NCI-H1694 treated with DMSO at 0.1 percent for 48 hours (cell line): ENCODE data around the gene FNDC3B.
"Not testable (repeated sequence)": the region's sequence is repeated elsewhere in the genome, so short reads cannot be mapped to it uniquely, and the experiment has no call there.

Experiments used
- DNase-seq: peaks from one replicate; lab custom pipeline; 2025; lab: John Stamatoyannopoulos, UW

The FNDC3B gene

DNA sequence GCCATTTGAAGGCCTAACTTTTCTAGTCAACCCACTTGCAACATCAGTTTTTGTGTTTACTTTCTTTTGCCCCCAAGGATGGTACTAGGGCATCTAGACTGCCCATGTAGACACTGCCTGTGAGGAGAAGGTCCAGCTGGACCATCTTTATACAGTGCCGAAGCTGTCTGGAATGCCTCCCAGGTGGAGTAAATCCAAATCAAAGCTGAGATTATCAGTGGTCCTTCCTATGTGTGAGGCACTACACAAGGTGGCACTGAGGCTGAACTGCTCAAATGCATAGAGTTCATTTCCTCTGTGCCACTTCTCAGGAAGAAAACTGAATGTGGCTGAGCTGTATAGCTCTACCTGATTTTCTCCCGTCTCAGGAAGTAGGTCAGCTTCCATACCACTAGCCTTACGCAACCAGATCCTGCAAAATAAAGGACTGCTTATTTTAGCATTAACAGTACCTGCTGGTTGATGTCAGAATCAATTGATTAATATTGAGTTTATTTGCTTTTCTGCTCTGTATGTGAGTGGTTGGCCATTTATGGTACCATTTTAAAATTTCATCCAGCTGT lies 302.8 kb downstream of the FNDC3B start:
- DNase-seq, result no peak

- no peak for DNase-seq
Measured at GRCh38 chr3:172343117-172343516, 303.7 kb downstream of the FNDC3B start.

- DNase-seq, result no peak
Measured at GRCh38 chr3:172343979-172344378, 304.6 kb downstream of the FNDC3B start.

DNA sequence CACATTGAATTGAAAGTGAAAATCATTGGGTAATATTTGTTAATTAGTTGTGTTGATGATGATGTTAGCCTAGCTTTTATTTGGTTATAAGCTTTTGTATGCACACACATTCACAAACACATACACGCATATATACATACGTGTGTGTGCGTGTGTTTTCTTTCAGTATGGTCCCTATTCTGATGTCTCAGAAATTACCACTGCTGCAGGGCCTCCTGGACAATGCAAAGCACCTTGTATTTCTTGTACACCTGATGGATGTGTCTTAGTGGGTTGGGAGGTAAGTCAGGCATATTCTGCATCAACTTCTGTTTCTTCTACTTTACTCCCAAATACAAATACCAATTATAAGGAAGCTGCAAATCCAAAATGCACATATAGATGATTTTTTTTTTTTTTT lies 306.8 kb downstream of the FNDC3B start:
- no peak for DNase-seq

DNA sequence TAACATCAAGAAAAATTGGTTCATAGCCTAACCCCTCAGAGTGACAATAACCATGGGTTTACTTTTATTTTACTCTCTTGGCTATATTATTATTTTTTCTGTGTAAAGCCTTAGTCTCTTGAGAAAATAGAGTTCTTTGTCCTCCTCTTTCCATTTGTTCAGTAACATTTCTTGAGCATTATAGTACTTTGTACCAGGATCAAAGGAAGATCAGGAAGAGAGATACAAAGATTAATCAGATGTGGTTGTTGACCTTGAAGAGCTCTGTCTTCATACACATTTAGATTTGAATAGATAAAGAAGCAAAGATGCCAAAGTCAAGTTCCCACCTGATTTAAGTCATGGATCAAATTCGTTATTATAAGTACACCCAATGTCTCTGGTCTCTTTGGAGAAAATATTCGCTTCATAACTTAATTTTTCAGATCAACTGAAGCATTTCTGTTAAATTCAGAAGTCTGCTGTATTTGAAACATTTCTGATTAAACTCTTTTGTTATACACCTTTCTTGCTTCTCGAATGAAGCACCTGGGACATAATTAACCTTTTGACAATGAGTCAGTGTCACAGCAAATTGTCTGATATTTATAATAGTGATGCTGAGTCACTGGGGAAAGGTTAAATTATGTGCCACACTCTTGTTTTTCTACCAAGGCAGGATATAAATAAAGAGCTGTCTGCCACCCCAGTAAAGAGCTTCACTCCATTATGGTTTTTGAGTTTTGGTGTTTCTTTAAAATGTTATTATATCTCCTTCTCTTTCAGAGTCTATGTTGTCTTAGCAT lies 308.7 kb downstream of the FNDC3B start:
- no peak for DNase-seq

DNA sequence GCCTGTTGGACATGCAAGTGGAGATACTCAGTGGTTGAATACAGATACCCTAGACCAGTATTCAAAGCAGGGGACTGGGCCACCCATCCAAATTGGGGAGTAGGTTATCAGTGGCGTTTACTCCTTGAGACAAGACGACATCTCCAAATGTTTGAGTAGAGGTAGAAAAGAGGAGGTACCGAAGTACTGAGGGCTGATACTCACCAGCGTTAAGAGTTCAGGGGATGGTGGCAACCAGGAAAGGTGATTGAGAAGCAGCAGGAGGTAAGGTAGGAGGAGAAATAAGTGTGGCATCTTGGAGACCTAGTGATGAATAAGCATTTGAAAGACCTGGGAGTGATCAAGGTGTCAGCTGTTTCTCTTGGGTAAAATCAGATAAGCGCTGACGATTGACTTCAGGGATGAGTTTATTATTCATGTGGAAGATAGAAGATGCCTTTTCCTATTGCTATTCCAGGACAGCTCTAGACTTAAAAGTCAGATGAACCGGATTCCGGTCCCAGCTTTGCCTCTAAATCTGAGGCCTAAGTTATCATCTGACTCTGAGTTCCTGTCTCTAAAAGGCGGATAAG lies 312.6 kb downstream of the FNDC3B start:
- no peak for DNase-seq

DNA sequence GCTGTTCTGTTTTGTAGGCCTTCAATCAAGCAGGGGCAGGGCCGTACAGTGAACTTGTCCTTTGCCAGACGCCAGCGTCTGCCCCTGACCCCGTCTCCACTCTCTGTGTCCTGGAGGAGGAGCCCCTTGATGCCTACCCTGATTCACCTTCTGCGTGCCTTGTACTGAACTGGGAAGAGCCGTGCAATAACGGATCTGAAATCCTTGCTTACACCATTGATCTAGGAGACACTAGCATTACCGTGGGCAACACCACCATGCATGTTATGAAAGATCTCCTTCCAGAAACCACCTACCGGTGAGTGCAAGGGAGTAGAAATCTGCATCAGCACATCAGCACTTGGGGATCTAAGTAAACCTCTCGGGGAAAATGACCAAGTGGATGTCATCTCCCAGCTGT lies 313.4 kb downstream of the FNDC3B start:
- DNase-seq, result no peak

- no peak for DNase-seq
Measured at GRCh38 chr3:172354931-172355499, 315.6 kb downstream of the FNDC3B start.

- no peak for DNase-seq
Measured at GRCh38 chr3:172355836-172356235, 316.5 kb downstream of the FNDC3B start.

DNA sequence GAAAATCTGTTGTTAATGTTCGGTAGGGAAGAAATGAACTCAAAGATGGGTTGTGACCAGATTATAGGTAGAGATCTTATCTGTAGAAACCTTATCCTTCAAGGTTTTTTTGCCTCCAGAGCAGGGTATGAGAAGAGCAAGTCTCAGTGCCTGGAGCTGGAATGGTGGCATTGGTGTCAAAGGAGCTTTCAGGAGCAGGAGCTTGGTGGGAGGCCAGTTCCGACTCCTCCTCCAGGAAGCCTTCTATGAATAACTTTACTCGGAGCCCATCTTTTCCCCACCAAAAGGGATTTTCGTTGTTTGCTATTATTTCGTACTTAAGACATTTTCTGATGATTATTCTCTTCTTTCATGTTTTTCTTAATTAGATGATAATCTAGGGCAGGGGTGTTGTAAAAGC lies 317.0 kb downstream of the FNDC3B start:
- no peak for DNase-seq

DNA sequence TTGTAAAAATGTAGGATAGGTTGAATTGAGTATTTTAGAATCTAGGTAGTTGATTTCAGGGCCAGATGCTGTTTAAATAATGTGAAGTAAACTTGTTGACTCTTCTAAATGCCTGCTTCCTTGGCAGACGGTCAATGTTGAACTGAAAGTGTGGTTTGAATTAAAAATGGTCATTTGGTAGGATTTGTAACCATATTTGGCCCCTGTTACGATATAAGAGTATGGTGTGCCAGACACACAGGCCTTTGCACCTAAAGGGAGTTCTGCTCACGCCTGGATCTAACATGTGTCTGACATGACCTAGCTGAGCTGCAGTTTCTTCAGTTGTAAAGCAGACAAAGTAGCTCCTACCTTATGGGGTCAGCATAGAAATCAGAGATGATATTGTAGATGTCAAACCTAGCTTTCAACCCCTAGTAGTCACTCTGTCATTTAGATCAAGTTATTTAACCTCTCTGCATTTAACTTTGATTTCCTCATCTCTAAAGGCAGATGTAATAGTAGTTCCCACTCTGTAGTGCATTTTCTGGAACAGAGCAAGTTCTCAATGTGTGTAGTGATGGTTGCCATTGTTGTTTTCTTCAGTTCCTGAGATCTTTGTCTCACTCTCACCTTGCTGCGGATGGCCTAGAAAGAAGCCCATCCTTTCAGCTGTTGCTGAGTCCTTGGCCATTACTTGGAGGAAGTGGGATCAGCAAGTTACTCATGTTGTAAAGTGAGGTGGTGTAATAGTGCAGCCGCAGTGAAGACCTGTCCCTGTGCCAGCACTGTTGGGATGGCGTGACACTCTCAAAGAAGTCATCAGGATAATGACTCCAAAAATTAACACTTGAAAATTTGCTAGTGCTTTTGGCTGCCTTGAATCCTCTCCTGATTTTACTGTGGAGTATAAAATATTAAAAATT lies 318.7 kb downstream of the FNDC3B start:
- no peak for DNase-seq

GRCh38 chr3:172359231-172359630 lies 319.9 kb downstream of the FNDC3B start:
- DNase-seq, result no peak

- DNase-seq, result no peak
Measured at GRCh38 chr3:172359996-172360395, 320.6 kb downstream of the FNDC3B start.

- DNase-seq, result no peak
Measured at GRCh38 chr3:172362583-172362982, 323.2 kb downstream of the FNDC3B start.

GRCh38 chr3:172364374-172365027 lies 325.1 kb downstream of the FNDC3B start:
- DNase-seq, result no peak

GRCh38 chr3:172365028-172365567 lies 325.7 kb downstream of the FNDC3B start:
- no peak for DNase-seq

- DNase-seq, result no peak
Measured at GRCh38 chr3:172367205-172368105, 328.1 kb downstream of the FNDC3B start.

DNA sequence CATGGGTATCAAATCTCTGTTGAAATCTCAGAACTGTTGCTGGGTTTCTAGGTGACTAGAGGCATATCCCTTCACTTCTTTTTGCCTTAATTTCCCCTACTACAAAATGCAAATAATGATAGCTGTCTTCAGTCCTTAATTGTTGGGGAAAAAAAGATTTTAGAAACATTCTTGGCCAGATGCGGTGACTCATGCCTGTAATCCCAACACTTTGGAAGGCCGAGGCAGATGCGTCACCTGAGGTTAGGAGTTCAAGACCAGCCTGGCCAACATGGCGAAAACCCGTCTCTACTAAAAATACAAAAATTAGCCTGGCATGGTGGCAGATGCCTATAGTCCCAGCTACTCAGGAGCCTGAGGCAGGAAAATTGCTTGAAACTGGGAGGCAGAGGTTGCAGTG lies 329.2 kb downstream of the FNDC3B start:
- not testable (repeated sequence) for DNase-seq

- no peak for DNase-seq
Measured at GRCh38 chr3:172369590-172370259, 330.3 kb downstream of the FNDC3B start.

- no peak for DNase-seq
Measured at GRCh38 chr3:172370419-172370818, 331.0 kb downstream of the FNDC3B start.
